Ishikawa (cell line): ENCODE results near the gene OR5B2.

ENCODE experiments used
- CEBPB ChIP-seq: IDR thresholded peaks from 2 replicates; pipeline ENCODE4 v1.6.1; 2012
- CREB1 ChIP-seq: IDR thresholded peaks from 2 replicates; pipeline ENCODE4 v1.6.1; 2012; ENCODE audit warnings: low read depth
- EGR1 ChIP-seq: IDR thresholded peaks from 2 replicates; pipeline ENCODE4 v1.6.1; 2012
- EP300 ChIP-seq: IDR thresholded peaks from 2 replicates; pipeline ENCODE4 v1.6.1; 2012; ENCODE audit warnings: borderline replicate concordance
- FOXM1 ChIP-seq: IDR thresholded peaks from 2 replicates; pipeline ENCODE4 v1.6.1; 2012; ENCODE audit warnings: low read depth, borderline replicate concordance
- NFIC ChIP-seq: IDR thresholded peaks from 2 replicates; pipeline ENCODE4 v1.6.1; 2012
- RAD21 ChIP-seq: IDR thresholded peaks from 2 replicates; pipeline ENCODE4 v1.6.1; 2012; ENCODE audit warnings: low read depth
- TAF1 ChIP-seq: IDR thresholded peaks from 2 replicates; pipeline ENCODE4 v1.6.1; 2012; ENCODE audit warnings: low read depth, mild to moderate bottlenecking
- TCF12 ChIP-seq: IDR thresholded peaks from 2 replicates; pipeline ENCODE4 v1.6.1; 2012; ENCODE audit warnings: low read depth
- TEAD4 ChIP-seq: IDR thresholded peaks from 2 replicates; pipeline ENCODE4 v1.6.1; 2012
- YY1 ChIP-seq: IDR thresholded peaks from 2 replicates; pipeline ENCODE4 v1.6.1; 2012; ENCODE audit warnings: low read depth
- ZBTB7A ChIP-seq: IDR thresholded peaks from 2 replicates; pipeline ENCODE4 v1.6.1; 2012; ENCODE audit warnings: low read depth
- TF ChIP-seq, protein P1 (sequence below): IDR thresholded peaks from 2 replicates; pipeline ENCODE4 v1.6.1; 2012
- TF ChIP-seq, protein P2 (sequence below): IDR thresholded peaks from 2 replicates; pipeline ENCODE4 v1.6.1; 2012; ENCODE audit warnings: low read depth, mild to moderate bottlenecking
- TF ChIP-seq, protein P3 (sequence below): IDR thresholded peaks from 2 replicates; pipeline ENCODE4 v1.6.1; 2012

Gene OR5B2

GRCh38 chr11:58395581-58395980 is 32.3 kb downstream of the OR5B2 start:
- TF ChIP-seq, protein P1, sequence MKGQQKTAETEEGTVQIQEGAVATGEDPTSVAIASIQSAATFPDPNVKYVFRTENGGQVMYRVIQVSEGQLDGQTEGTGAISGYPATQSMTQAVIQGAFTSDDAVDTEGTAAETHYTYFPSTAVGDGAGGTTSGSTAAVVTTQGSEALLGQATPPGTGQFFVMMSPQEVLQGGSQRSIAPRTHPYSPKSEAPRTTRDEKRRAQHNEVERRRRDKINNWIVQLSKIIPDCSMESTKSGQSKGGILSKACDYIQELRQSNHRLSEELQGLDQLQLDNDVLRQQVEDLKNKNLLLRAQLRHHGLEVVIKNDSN: no peak

- TF ChIP-seq TAF1: no peak
- TF ChIP-seq CREB1: no peak
- TF ChIP-seq, protein P1: no peak
- TF ChIP-seq TCF12: no peak
- TF ChIP-seq ZBTB7A: no peak
- TF ChIP-seq YY1: no peak
These were observed 33.7 kb downstream of the OR5B2 start for GRCh38 chr11:58394195-58394594.

DNA sequence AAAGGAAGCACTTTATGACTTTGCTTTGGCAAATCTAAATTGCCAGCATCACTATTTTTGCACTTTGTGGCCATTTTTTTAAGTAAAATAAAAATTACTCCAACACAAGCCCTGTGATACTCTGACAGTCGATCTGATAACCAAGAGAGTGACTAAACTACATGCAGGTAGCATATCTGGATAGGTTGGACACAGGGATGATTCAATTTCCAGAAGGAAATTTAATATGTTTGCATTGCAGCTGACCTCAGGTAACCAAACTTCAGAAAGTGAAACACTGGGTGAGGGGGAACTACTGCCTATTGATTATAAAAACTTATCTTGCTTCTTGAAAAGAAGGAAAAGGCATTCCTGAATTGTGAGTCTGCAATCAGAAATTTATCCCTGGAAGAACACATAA is 35.2 kb downstream of the OR5B2 start:
- no peak for TF ChIP-seq TCF12
- no peak for TF ChIP-seq NFIC
- TF ChIP-seq, protein P1: no peak
- TF ChIP-seq, protein P2, sequence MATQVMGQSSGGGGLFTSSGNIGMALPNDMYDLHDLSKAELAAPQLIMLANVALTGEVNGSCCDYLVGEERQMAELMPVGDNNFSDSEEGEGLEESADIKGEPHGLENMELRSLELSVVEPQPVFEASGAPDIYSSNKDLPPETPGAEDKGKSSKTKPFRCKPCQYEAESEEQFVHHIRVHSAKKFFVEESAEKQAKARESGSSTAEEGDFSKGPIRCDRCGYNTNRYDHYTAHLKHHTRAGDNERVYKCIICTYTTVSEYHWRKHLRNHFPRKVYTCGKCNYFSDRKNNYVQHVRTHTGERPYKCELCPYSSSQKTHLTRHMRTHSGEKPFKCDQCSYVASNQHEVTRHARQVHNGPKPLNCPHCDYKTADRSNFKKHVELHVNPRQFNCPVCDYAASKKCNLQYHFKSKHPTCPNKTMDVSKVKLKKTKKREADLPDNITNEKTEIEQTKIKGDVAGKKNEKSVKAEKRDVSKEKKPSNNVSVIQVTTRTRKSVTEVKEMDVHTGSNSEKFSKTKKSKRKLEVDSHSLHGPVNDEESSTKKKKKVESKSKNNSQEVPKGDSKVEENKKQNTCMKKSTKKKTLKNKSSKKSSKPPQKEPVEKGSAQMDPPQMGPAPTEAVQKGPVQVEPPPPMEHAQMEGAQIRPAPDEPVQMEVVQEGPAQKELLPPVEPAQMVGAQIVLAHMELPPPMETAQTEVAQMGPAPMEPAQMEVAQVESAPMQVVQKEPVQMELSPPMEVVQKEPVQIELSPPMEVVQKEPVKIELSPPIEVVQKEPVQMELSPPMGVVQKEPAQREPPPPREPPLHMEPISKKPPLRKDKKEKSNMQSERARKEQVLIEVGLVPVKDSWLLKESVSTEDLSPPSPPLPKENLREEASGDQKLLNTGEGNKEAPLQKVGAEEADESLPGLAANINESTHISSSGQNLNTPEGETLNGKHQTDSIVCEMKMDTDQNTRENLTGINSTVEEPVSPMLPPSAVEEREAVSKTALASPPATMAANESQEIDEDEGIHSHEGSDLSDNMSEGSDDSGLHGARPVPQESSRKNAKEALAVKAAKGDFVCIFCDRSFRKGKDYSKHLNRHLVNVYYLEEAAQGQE: no peak
- no peak for TF ChIP-seq CREB1

GRCh38 chr11:58391879-58392278 is 36.0 kb downstream of the OR5B2 start:
- TF ChIP-seq NFIC (no peak), EGR1 (no peak), TEAD4 (no peak), ZBTB7A (no peak), FOXM1 (no peak), CEBPB (no peak), TAF1 (no peak), TCF12 (no peak), YY1 (no peak), RAD21 (no peak), CREB1 (no peak), EP300 (no peak)
- TF ChIP-seq, protein P1: no peak
- TF ChIP-seq, protein P3, sequence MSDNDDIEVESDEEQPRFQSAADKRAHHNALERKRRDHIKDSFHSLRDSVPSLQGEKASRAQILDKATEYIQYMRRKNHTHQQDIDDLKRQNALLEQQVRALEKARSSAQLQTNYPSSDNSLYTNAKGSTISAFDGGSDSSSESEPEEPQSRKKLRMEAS: no peak
- TF ChIP-seq, protein P2: no peak

GRCh38 chr11:58390551-58391063 is 37.3 kb downstream of the OR5B2 start:
- TF ChIP-seq, protein P2: no peak
- TF ChIP-seq EGR1 (no peak), CREB1 (no peak), CEBPB (no peak), NFIC (no peak)
